ENCODE data around the gene SYCE1L.
"Not testable (repeated sequence)": the region's sequence is repeated elsewhere in the genome, so short reads cannot be mapped to it uniquely, and the experiment has no call there.

Gene SYCE1L

DNA sequence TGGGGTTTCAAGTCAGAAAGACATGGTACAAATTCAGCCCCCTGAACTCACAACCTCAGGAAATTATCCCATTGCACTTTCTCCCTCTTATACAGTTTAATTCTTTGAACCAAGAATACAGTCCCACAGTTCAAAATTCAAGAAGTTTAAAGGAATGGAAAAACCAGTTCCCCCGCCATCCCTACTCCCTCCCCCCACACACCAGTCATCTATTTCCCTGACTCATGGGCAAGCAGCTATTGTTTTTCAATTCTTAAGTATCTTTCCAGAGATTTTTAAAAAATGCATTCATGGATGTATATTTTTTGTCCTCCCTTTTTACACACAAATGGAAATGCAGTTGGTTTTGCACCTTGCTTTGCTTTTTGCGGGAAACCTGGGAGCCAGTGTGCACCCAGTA is 7.3 kb downstream of the SYCE1L start:
- no peak for DNase-seq (ENCODE audit: low spot score)

DNA sequence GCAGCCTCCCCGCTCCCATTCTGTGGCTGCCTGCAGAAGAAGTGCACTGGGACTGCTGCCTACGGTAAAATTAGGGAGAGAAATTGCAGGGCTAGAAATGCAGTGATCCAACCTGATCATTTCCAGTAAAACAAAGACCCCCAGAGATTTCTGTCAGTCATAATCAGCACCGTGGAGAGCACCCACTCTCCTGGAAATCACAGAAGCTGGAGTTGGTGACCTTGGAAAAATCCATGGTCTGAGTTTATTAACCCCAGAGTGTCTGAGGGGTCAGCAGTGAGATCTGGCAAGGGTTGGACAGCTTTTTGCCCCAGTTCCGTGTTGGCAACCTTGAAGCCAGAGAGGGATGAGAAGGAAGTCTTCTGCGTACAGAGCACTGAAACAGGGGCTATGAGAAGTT is 7.8 kb downstream of the SYCE1L start:
- DNase-seq (ENCODE audit: low spot score) = no peak

DNA sequence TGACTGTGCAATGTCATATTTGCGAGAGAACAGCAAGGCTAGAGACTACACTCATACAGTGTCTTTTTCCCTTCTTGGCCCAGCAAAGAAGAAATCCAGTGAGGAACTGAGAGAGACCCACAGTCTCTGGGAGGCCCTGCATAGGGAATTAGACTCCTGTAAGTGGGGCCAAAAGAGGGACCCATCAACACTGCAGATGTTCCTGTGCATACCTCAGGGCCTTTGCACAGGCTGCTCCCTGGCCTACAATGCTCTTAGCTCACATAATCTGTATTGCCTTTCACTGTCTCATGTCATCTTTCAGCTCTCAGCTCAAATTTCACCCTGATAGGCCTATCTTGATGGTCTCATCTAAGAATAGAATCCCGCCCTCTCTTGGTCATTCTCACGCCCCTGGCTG is 9.2 kb downstream of the SYCE1L start:
- no peak for DNase-seq (ENCODE audit: low spot score)

DNA sequence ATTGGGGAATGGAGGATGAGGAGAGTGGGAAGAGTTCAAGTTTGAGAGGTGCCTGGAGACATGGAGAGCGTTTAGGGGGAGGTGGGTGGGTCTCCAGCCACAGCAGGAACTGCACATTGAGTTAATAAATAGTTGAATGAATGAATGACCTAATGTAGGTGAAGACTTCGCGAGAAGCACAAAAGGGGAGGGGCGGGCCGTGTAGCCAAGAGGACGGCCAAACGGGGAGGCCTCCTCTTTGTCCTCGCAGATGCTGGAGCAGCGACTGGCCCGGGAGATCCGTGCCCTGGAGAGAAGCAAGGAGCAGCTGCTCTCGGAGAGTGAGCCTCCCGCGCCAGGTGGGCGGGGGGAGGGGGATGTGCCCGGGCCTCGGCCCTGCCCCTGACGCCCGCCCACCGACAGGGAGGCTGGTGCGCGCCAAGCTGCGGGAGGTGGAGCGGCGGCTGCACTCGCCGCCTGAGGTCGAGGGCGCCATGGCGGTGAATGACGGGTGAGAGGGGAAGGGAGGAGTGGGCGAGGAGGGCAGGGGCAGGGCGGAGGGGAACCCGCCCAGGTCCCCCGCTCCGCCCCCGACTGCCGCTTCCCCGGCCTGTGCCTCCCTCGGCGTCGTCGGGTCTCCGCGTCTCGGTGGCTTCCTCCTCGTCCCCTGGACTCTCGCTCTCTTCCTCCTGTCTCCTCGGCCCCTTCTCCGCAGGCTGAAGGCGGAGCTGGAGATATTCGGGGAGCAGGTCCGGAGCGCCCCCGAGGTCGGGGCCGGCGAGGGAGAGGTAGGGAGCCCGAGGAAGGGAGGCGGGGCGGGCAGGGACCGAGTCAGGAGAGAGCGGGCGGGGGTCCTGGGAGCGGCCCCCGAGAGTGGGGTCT is 12.9 kb downstream of the SYCE1L start:
- DNase-seq (ENCODE audit: low spot score) = no peak

DNA sequence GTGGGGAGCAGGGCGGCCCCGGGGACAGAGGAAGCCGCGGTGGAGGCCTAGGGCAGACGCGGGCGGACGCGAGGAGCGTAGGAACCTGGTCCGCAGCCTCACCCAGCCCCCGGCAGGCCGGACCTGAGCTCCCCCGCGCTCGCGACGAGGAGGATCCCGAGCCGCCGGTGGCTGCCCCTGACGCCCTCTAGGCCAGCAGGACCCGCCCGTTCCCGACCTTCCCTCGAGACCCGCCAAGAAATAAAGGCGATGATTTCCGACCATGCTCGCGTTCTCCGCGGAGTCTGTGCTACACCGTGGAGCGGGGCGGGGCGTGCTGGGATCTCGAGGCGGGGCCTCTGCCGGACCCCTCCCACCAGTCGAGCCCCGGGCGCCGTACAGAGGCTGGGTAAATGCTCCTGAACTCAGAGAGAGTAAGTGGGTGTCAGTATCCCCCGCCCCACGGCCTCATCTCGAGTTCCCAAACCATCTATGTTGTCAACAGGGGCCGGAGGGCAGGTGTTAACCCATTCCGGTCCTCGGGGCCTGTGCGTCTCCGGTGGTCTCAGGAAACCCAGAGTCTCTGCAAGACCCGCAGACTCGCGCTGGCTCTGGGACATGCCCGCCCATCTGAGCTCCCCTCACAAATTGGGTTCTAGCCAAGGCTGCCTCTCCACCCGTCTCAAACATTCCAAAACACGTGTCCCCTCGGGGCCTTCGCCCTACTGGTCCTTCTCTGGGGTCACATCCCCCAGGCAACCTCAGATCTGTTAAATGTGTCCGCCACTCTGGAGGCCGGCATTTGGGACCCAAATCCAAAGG is 13.7 kb downstream of the SYCE1L start:
- DNase-seq (ENCODE audit: low spot score) = no peak

DNA sequence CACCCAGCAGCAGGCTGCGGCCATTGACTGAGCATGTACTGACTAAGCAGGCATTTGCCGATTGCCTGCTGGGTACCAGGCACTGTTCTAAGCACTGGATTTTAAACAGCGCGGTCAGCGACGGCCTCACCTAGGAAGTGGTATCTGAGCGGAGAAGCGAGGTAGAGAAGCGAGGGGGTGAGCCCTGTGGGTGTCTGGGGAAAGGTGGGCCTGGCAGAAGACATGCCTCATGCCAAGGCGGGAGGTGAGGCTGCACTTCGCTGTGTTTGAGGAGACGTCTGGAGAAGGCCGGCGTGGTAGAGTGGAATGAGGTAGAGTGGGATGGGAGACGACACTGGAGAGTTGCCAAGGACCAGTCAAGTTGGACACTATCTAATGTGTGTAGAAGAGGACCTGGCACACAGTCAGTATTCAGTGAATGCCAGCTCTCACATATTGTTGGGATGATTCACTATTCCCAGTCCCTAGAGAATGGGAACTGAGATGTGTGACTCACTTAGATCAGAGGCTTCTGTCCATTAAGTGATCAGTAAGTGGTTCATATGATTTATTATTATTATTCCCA is 14.4 kb downstream of the SYCE1L start:
- DNase-seq (ENCODE audit: low spot score) = no peak

DNA sequence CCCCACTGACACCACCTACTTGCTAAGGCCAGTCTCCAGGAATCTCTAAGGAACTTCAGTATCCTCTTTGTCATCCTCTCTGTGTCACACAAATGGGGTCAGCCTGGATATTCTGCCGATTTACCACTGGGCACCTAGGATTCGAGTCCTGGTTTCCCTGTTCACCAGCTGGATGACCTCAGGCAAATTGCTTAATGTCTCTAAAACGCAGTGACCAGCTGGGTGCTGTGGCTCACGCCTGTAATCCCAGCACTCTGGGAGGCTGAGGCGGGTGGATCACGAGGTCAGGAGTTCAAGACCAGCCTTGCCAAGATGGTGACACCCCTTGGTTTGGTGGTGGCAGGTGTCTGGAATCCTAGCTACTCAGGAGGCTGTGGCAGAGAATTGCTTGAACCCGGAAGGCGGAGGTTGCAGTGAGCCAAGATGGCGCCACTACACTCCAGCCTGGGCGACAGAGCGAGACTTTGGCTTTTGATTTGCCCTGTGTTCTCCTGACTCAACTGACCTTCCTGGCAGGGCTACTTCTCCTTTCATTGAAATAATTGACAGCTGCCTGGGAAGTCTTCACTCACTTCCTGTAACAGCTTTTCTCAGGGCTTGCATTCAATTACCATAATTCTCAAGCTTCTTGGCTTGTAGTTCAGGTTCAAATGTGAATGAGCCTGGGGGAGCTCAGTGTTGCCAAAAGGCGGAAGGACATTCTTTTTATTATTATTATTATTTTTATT is 15.4 kb downstream of the SYCE1L start:
- DNase-seq (ENCODE audit: low spot score) = no peak

DNA sequence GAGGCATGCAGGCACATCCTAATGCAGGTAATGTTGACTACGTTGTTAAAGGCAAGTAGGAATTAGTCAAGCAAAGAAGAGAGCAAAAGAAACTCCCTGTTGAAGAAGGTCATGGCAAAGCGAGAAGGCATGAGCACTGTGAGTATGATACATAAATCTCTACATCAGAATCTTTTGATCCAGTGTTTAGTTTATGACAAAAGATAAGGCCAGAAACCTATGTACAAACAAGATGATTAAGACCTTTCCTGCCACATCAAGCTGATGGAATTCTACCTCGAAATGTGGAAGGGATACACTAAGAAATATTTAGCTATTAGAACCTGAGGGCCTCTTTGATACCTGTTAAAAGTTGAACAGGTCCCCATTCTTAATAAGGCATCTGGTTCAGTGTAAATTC is 20.2 kb downstream of the SYCE1L start:
- no peak for DNase-seq (ENCODE audit: low spot score)

DNA sequence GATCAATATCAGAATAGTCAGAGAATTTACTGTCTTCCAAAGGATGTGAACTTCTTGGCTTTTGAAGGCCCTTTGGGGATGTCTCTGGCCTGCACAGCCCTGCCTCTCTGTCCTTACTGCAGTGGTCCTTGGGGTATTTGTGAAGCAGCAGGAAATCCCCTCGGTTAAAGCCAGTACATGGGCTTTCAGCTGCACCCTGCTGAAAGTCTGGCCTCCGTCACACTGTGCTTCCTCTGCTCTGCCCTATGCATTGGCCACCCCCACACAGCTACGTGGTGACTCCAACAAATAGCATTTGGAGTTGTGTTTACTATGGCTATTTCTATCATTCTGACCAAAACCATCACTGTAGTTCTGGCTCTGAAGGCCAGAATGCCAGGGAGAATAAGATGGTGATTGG is 21.2 kb downstream of the SYCE1L start:
- DNase-seq (ENCODE audit: low spot score) = no peak

DNA sequence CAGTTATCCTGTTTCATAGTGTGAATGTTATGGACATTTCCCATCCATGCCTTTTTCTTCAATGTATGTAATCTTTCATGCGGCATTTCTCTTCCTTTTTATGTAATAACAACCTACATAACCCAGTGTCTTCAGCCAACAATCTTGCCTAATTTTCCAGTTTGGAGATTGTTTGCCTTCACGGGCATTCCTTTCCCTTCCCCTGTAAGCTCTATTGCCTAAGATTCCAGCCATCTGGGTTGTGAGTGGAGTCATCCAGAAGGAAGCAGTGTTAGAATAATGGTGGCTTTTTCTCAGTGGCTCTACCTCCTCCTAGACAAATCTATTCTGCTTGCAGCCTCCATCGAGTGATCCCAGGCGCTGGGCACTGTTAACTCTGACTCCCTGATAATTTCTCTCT is 22.3 kb downstream of the SYCE1L start:
- DNase-seq (ENCODE audit: low spot score) = no peak

DNA sequence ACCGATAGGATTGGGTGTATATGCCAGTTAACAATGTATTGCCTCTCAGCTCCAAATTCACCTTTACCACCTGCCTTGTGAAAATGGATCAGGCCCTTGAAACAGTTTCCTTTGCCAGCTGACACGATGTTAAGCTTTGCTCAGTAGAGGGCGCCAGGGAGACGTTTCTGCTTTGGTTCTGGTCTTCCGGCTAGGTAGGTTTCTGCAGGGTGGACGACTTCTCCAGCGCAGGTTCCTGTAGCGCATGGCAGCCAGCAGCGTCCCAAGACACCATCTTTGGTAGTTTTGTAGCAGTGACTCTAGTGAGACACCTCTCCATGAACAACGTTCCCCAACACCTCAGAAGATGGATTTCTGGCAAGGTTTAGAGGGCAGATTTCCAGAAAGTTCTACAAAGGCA is 24.0 kb downstream of the SYCE1L start:
- DNase-seq (ENCODE audit: low spot score) = no peak

DNA sequence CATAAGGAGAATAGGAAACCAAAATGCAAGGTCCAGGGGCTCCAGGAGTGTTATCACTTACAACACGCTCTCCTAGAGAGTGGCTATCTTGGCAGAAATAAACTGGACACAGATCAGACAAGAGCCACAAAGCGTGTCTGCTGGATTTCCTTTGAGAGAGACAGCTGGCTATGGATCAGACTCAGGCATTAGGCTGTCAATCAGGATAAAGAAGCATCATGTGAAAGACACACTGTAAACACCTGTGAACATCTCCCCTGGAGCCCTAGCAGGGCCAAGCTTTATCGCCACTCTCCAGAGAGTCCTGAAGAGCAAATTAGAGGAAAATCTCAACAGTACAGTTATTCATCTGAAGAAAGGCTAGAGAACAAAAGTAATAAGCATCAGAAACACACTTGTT is 26.0 kb downstream of the SYCE1L start:
- DNase-seq (ENCODE audit: low spot score) = no peak

DNA sequence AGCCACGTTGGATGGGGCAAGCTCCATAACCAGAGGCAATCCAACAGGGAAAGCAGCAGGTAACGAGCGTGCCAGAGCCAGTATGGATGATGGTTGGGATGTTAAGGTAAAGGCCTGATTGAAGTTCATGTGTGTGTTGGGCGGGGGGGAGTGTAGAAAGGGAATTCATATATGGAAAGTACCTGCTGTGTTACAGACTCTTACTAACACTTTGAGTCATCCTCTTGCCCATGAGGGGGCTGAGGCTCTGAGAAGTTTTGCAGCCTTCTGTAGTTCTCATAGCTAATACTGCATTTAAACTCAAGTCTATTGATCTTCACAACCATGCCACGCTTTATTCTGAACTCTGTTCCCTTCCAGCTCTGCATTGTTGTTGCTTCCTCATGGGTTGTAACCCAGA is 28.5 kb downstream of the SYCE1L start:
- DNase-seq (ENCODE audit: low spot score) = no peak

DNA sequence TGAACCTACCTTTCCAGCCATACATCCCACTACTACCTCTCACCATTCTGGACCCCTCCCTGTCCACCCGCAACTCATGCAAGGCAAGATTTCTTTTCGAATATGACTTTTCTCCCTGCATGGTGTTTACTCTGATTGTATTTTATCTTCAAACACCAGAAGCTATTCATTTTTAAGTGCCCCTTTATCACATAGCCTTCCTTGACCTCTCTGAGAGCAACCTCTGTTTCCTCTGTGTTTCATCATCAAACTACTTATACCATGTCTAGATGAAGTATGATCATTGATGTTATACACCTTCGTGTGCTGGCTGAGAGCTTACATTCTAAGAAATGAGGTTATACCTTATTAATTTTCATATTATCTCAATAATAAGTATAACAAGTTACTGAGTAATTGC is 31.8 kb downstream of the SYCE1L start:
- no peak for DNase-seq (ENCODE audit: low spot score)

DNA sequence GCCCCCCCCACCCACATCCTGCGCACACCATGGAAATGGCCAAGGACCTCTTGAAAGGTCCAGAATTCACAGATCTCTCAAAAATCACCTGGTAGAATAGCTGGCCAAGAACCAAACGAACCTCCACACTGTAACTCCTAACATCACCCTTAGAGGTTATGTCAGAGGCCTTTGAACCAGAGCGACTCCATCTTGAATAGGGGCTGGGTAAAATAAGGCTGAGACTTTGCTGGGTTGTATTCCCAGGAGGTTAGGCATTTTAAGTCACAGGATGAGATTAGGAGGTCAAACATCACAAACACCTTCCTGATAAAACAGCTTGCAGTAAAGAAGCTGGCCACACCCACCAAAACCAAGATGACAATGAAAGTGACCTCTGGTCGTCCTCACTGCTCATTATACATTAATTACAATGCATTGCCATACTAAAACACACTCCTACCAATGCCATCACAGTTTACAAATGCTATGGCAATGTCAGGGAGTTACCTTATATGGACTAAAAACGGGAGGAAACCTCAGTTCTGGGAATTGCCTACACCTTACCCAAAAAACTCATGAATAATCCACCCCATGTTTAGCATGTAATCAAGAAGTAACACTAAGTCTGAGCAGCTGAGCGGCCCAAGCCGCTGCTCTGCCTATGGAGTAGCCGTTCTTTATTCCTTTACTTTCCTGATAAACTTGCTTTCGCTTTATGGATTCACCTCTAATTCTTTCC is 34.8 kb downstream of the SYCE1L start:
- no peak for DNase-seq (ENCODE audit: low spot score)

DNA sequence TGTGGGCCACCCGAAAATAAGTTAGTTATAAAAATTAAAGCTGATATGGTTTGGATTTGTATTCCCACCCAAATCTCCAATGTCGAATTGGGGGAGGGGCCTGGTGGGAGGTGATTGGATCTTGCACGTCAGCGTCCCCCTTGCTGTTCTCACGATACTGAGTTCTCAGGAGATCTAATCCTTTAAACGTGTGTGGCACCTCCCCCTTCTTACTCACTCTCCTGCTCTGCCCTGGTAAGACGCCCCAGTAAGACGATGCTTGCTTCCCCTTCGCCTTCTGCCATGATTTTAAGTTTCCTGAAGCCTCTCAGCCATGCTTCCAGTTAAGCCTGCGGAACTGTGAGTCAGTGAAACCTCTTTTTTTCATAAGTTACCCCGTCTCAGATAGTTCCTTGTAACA is 35.4 kb downstream of the SYCE1L start:
- DNase-seq (ENCODE audit: low spot score) = no peak

DNA sequence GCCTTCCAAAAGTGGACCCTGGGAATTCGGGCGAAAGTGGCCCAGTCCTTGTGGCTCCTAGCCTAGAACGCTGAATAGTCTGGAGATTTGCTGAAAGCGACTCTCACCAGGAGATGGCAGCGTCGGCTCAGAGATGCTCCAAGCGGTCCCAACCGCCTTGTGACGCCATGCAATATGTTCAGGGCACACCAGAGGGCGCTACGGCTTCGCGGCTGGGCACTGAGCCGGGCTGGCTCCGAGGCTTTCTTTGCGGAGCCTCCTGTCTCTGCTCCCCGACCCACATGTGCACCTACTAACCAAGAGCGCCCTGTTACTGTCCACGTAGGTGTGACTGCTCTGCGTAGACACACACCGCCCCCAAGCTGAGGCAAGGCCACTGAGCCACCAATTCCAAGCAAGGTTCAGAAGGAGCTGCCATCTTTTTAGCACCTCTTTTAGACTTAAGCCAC is 36.9 kb downstream of the SYCE1L start:
- DNase-seq (ENCODE audit: low spot score) = peak; percentile 82

DNA sequence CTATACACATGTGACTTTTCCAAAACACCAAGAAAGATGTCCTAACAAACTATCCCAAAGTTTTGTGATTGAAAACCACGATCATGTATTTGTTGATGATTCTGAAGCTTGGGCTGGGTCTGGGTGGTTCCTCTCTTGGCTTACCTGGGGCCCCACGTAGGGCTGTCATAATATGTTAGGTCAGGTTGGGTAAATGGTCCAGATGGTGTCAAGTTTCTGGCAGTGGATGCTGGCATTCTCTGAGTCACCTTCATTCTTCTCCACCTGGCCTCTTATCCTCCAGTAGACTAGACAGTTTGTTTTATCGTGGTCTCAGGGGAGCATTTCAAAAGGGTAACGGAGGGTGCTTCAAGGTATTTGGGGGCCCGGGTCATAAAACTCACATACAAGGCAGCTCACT is 39.4 kb downstream of the SYCE1L start:
- no peak for DNase-seq (ENCODE audit: low spot score)

DNA sequence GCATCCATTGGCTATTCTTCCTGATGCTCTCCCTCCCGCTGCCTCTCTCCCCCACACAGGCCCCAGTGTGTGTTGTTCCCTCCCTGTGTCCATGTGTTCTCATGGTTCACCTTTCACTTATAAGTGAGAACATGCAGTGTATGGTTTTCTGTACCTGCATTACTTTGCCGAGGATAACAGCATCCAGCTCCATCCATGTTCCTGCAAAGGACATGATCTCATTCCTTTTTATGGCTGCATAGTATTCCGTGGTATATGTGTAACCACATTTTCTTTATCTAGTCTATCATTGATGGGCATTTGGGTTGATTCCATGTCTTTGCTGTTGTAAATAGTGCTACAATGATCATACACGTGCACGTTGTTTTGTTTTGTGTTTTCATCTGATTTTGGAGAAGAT is 43.3 kb downstream of the SYCE1L start:
- DNase-seq (ENCODE audit: low spot score) = not testable (repeated sequence)

DNA sequence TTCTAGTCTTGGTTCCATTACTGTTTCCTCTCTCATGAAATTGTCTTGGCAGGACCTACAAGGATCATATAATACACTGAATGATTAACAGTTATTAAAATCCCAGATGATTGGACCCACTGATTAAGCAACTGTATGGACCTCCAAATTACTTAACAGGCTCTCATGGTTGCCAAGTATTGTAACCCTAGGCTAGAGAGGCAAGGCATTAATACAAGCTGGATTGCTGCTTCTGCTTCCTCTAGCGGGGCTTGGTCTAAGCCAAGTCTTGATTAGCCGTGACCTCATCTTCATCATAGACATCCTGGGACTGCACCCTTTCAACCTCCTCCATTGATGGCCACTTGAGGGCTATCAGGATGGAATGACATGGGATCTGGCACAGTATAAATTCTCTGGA is 46.9 kb downstream of the SYCE1L start:
- DNase-seq (ENCODE audit: low spot score) = no peak

DNA sequence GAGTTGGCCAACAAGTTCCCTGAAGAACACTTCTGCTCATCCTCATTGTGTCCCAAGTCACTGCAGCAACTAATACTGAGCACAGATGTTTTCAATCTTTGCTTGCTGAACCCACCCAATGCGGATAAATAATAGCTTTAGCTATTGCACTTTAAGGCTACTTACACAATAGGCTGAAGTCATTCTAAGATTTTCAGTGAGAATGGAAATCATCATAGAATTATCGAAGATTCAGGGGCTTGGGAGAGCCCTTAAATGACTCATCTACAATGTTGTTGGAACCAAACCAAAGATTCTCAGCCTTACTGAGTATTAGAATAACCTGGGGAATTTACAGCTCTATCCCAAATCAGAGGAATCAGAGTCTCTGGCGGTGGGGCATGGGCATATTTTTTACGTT is 51.2 kb downstream of the SYCE1L start:
- no peak for DNase-seq (ENCODE audit: low spot score)
